T-helper 2 cell treated with Interferon-gamma antibody and Interleukin-4, amounts not matched to agents 5 μg/mL and 100 μg/mL, for 36 hours (primary cell): ENCODE measurements around the gene RBM23.
A peak's percentile ranks its signal among the peaks of the same experiment; 100 is the strongest.
"Not testable (repeated sequence)": the region's sequence is repeated elsewhere in the genome, so short reads cannot be mapped to it uniquely, and the experiment has no call there.

ENCODE experiments used
- DNase-seq: peaks from one replicate; pipeline ENCODE4 v3.0.0; 2021; ENCODE audit warnings: low spot score
- H3K27ac Mint-ChIP-seq: one replicate; pipeline ENCODE4 v1.8.0; 2021; ENCODE audit warnings: mild to moderate bottlenecking, mixed read lengths
- H3K27me3 Mint-ChIP-seq: one replicate; pipeline ENCODE4 v1.8.0; 2021; ENCODE audit warnings: low read depth, mixed read lengths
- H3K36me3 Mint-ChIP-seq: one replicate; pipeline ENCODE4 v1.8.0; 2021; ENCODE audit warnings: low read depth, mixed read lengths
- H3K4me1 Mint-ChIP-seq: one replicate; pipeline ENCODE4 v1.8.0; 2021; ENCODE audit warnings: low read depth, mixed read lengths
- H3K4me3 Mint-ChIP-seq: one replicate; pipeline ENCODE4 v1.8.0; 2022; ENCODE audit warnings: mild to moderate bottlenecking, moderate library complexity, mixed read lengths
- H3K9me3 Mint-ChIP-seq: one replicate; pipeline ENCODE4 v1.8.0; 2021; ENCODE audit warnings: mixed read lengths

RBM23 gene

GRCh38 chr14:22918804-22919600, at the start of gene RBM23:
TSS of gene RBM23 (minus strand) at chr14:22919149.
- Mint-ChIP-seq H3K27ac (peak within 1 kb of the TSS; percentile 100), H3K36me3 (peaks cover 55% of the 10 kb centered on the region), H3K4me1 (peaks cover 28% of the 10 kb centered on the region), H3K27me3 (peaks cover 4% of the 10 kb centered on the region), H3K4me3 (peak within 1 kb of the TSS; percentile 95), H3K9me3 (no peaks in the 10 kb centered on the region)
- peak; percentile 99 for DNase-seq

- no peak for DNase-seq
- Mint-ChIP-seq H3K36me3 (no peaks in the 10 kb centered on the region), H3K27ac (no peak overlapping the region), H3K27me3 (peaks cover 8% of the 10 kb centered on the region), H3K9me3 (no peaks in the 10 kb centered on the region), H3K4me3 (no peak overlapping the region), H3K4me1 (peaks cover 2% of the 10 kb centered on the region)
Observed at GRCh38 chr14:22966783-22967269, 47.9 kb upstream of the RBM23 start.

- not testable (repeated sequence) for H3K27ac Mint-ChIP-seq, H3K27me3 Mint-ChIP-seq, H3K9me3 Mint-ChIP-seq, H3K4me1 Mint-ChIP-seq, H3K4me3 Mint-ChIP-seq, DNase-seq, H3K36me3 Mint-ChIP-seq
Observed at GRCh38 chr14:22965916-22966782, 47.2 kb upstream of the RBM23 start.

- H3K36me3 Mint-ChIP-seq = no peaks in the 10 kb centered on the region
Observed at GRCh38 chr14:22962061-22962676, 43.2 kb upstream of the RBM23 start.

GRCh38 chr14:22955702-22956569, 37.0 kb upstream of the RBM23 start:
- Mint-ChIP-seq H3K27me3 (no peaks in the 10 kb centered on the region), H3K27ac (peak overlapping the region; percentile 90), H3K4me1 (peaks cover 19% of the 10 kb centered on the region), H3K9me3 (no peaks in the 10 kb centered on the region), H3K4me3 (peak overlapping the region; percentile 94), H3K36me3 (peaks cover 25% of the 10 kb centered on the region)
- DNase-seq = no peak

More at GRCh38 chr14:22962061-22962676, 43.2 kb upstream of the RBM23 start:
- H3K27ac Mint-ChIP-seq = no peak overlapping the region
- DNase-seq = no peak
- H3K4me3 Mint-ChIP-seq = no peak overlapping the region
- no peaks in the 10 kb centered on the region for H3K9me3 Mint-ChIP-seq
- peaks cover 5% of the 10 kb centered on the region for H3K4me1 Mint-ChIP-seq
- H3K27me3 Mint-ChIP-seq = peaks cover 4% of the 10 kb centered on the region

- H3K9me3 Mint-ChIP-seq = no peaks in the 10 kb centered on the region
- no peak for DNase-seq
- no peak overlapping the region for H3K4me3 Mint-ChIP-seq
- H3K27ac Mint-ChIP-seq = no peak overlapping the region
- no peaks in the 10 kb centered on the region for H3K27me3 Mint-ChIP-seq
- H3K36me3 Mint-ChIP-seq = peaks cover 39% of the 10 kb centered on the region
- peaks cover 16% of the 10 kb centered on the region for H3K4me1 Mint-ChIP-seq
Observed at GRCh38 chr14:22952418-22952817, 33.5 kb upstream of the RBM23 start.

GRCh38 chr14:22951795-22952194, 32.8 kb upstream of the RBM23 start:
- not testable (repeated sequence) for H3K9me3 Mint-ChIP-seq, DNase-seq, H3K4me3 Mint-ChIP-seq, H3K27me3 Mint-ChIP-seq, H3K27ac Mint-ChIP-seq
- Mint-ChIP-seq H3K36me3 (peaks cover 44% of the 10 kb centered on the region), H3K4me1 (peaks cover 16% of the 10 kb centered on the region)

GRCh38 chr14:22945642-22946041, 26.7 kb upstream of the RBM23 start:
- Mint-ChIP-seq H3K9me3 (no peaks in the 10 kb centered on the region), H3K27ac (no peak overlapping the region), H3K4me1 (no peaks in the 10 kb centered on the region), H3K4me3 (no peak overlapping the region), H3K36me3 (peaks cover 36% of the 10 kb centered on the region), H3K27me3 (no peaks in the 10 kb centered on the region)
- no peak for DNase-seq

- H3K4me1 Mint-ChIP-seq = no peaks in the 10 kb centered on the region
- no peak overlapping the region for H3K27ac Mint-ChIP-seq
- H3K36me3 Mint-ChIP-seq = peaks cover 12% of the 10 kb centered on the region
Observed at GRCh38 chr14:22939684-22940083, 20.7 kb upstream of the RBM23 start.

GRCh38 chr14:22935156-22935555, 16.2 kb upstream of the RBM23 start:
- Mint-ChIP-seq H3K36me3 (peaks cover 4% of the 10 kb centered on the region), H3K4me1 (no peaks in the 10 kb centered on the region), H3K27ac (no peak overlapping the region), H3K9me3 (no peaks in the 10 kb centered on the region), H3K27me3 (no peaks in the 10 kb centered on the region), H3K4me3 (no peak overlapping the region)
- DNase-seq = no peak

More at GRCh38 chr14:22939684-22940083, 20.7 kb upstream of the RBM23 start:
- no peaks in the 10 kb centered on the region for H3K27me3 Mint-ChIP-seq
- no peak overlapping the region for H3K4me3 Mint-ChIP-seq
- DNase-seq = no peak
- H3K9me3 Mint-ChIP-seq = no peaks in the 10 kb centered on the region

- no peaks in the 10 kb centered on the region for H3K9me3 Mint-ChIP-seq
- no peak overlapping the region for H3K4me3 Mint-ChIP-seq
- DNase-seq = no peak
- H3K36me3 Mint-ChIP-seq = peaks cover 6% of the 10 kb centered on the region
- H3K4me1 Mint-ChIP-seq = peaks cover 10% of the 10 kb centered on the region
- H3K27ac Mint-ChIP-seq = no peak overlapping the region
- H3K27me3 Mint-ChIP-seq = no peaks in the 10 kb centered on the region
Observed at GRCh38 chr14:22932146-22932545, 13.2 kb upstream of the RBM23 start.

GRCh38 chr14:22929961-22930364, 11.0 kb upstream of the RBM23 start:
- Mint-ChIP-seq H3K4me3 (no peak overlapping the region), H3K27me3 (no peaks in the 10 kb centered on the region), H3K36me3 (peaks cover 19% of the 10 kb centered on the region), H3K4me1 (peaks cover 18% of the 10 kb centered on the region), H3K27ac (no peak overlapping the region), H3K9me3 (no peaks in the 10 kb centered on the region)
- DNase-seq = no peak
